Upper lobe of left lung (tissue), 4 donors: ENCODE data around the gene SEL1L2.

ENCODE experiments used
- EP300 ChIP-seq, 4 donors: sonication (generic); formaldehyde crosslinking; IDR thresholded peaks; one replicate each; pipeline ENCODE4 v1.5.1; 2017; ENCODE audit warnings: antibody characterized with exemption in 4 of 4, control low read depth in 2 of 4
- POLR2A ChIP-seq, 4 donors: fragments of 450-650 bp; IDR thresholded peaks; one replicate each; pipeline ENCODE4 v1.5.1; 2016 to 2017; ENCODE audit warnings: antibody characterized with exemption in 4 of 4, mild to moderate bottlenecking in 2 of 4
- POLR2AphosphoS5 ChIP-seq, 2 donors: sonication (generic); formaldehyde crosslinking; IDR thresholded peaks; one replicate each; pipeline ENCODE4 v1.5.1; 2017; ENCODE audit warnings: antibody characterized with exemption in 2 of 2
- TF ChIP-seq, protein P1 (sequence below), 6 experiments: fragments of 450-650 bp in 4 of 6; fragments of 200-600 bp in 2 of 6; sonication (generic) in 2 of 6; IDR thresholded peaks; one replicate each; pipeline ENCODE4 v1.5.1; 2016 to 2019; ENCODE audit warnings: antibody characterized with exemption in 6 of 6

DNA sequence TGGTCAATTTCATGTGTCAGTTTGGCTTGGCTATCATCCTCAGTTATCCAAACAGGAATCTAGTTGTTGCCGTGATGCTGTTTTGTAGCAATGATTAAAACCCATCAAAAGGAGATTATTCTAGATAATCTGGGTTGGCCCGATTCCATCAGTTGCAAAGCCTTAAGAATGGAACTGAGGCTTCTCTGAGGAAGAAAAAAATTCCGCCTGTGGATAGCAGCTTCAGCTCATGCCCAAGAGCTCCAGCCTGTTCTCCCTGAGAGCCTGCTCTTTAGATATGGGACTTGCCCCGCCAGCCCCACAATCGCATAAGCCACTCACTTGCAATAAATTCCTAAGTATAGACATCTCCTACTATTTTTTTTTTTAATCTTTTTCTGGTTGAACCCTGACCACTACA, 61.5 kb downstream of the SEL1L2 start:
- TF ChIP-seq, protein P1, sequence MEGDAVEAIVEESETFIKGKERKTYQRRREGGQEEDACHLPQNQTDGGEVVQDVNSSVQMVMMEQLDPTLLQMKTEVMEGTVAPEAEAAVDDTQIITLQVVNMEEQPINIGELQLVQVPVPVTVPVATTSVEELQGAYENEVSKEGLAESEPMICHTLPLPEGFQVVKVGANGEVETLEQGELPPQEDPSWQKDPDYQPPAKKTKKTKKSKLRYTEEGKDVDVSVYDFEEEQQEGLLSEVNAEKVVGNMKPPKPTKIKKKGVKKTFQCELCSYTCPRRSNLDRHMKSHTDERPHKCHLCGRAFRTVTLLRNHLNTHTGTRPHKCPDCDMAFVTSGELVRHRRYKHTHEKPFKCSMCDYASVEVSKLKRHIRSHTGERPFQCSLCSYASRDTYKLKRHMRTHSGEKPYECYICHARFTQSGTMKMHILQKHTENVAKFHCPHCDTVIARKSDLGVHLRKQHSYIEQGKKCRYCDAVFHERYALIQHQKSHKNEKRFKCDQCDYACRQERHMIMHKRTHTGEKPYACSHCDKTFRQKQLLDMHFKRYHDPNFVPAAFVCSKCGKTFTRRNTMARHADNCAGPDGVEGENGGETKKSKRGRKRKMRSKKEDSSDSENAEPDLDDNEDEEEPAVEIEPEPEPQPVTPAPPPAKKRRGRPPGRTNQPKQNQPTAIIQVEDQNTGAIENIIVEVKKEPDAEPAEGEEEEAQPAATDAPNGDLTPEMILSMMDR (IDR thresholded peaks at IDR 0.05): no peak
- TF ChIP-seq POLR2A (IDR thresholded peaks at IDR 0.05) (no peak), POLR2AphosphoS5 (IDR thresholded peaks at IDR 0.05) (no peak), EP300 (IDR thresholded peaks at IDR 0.05) (no peak)
